ENCODE measurements around the gene PKIG.

DNA sequence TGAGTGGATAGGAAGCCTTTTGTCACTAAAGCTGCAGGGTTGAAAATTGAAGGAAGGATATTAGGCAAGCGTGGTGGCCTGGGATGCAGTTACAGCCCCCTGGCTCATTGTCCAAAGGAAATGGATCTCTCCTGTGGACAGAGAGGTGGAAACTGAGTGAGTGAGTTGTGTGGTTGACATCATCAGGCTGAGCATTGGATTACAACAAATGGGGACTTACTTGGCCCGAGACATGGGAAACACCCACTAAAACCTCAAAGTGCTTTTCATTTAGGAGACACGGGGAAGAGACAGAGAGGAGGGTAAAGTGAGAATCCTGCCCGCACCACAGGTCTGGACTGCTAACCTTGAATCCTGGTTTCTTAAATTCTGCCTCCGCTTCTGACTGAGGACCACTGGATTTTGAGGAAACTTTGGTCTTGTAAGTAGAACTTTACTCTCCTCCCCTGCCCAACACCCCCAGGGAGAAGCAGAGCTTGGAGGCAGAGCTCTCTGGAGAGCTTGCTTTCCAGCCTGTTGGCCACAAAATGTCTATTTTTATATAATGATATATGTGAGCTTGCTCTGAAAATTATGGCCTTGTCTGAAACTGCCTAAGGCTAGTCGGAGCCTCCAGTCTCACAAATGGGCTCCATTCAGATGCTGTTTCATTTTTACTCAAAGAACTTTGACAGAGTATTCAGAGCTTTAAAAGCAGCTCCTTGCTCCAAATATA lies at the start of gene PKIG:
- TF ChIP-seq, protein P1, sequence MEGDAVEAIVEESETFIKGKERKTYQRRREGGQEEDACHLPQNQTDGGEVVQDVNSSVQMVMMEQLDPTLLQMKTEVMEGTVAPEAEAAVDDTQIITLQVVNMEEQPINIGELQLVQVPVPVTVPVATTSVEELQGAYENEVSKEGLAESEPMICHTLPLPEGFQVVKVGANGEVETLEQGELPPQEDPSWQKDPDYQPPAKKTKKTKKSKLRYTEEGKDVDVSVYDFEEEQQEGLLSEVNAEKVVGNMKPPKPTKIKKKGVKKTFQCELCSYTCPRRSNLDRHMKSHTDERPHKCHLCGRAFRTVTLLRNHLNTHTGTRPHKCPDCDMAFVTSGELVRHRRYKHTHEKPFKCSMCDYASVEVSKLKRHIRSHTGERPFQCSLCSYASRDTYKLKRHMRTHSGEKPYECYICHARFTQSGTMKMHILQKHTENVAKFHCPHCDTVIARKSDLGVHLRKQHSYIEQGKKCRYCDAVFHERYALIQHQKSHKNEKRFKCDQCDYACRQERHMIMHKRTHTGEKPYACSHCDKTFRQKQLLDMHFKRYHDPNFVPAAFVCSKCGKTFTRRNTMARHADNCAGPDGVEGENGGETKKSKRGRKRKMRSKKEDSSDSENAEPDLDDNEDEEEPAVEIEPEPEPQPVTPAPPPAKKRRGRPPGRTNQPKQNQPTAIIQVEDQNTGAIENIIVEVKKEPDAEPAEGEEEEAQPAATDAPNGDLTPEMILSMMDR (conservative IDR thresholded peaks at IDR 0.05; ENCODE audit: low read length), result no peak
- TF ChIP-seq EZH2phosphoT487 (IDR thresholded peaks at IDR 0.05; ENCODE audit: borderline replicate concordance), result no peak

Measured in Loucy (cell line).